MCF 10A (cell line): Measurements from ENCODE around the gene TTLL6. TPM values are rescaled to one million over a fixed set of nuclear protein-coding genes. Genes with fewer than 3 reads are reported as not detected.

Experiments used
- BruUV-seq: library from RNA; stranded (reverse); fragments of 400-500 nt; replicated peaks from 2 replicates; lab custom pipeline; 2021; lab: Mats Ljungman, UMichigan
- CTCF ChIA-PET: fragments of 300-600 bp; sonication (Branson Sonifier 250); formaldehyde crosslinking; extraction: SDS; loops from one replicate; lab custom pipeline; 2021; ENCODE audit warnings: antibody characterized with exemption, inconsistent platforms; lab: Yijun Ruan, JAX
- POLR2A ChIA-PET: fragments of 300-600, 350-650 bp; sonication (Branson Sonifier 250); formaldehyde crosslinking; extraction: SDS; loops from one replicate; lab custom pipeline; 2020; ENCODE audit warnings: antibody characterized with exemption, inconsistent platforms; lab: Yijun Ruan, JAX
- DNase-seq: peaks from one replicate; pipeline ENCODE4 v3.0.0-alpha.2; 2018; ENCODE audit not compliant: unreplicated experiment
- H3K27ac Mint-ChIP-seq: one replicate; pipeline ENCODE4 v1.8.0; 2022; ENCODE audit warnings: mild to moderate bottlenecking, low read depth, mixed read lengths; ENCODE audit not compliant: unreplicated experiment
- H3K27me3 Mint-ChIP-seq: one replicate; pipeline ENCODE4 v1.8.0; 2022; ENCODE audit warnings: mixed read lengths; ENCODE audit not compliant: insufficient read depth, unreplicated experiment
- H3K36me3 Mint-ChIP-seq: one replicate; pipeline ENCODE4 v1.8.0; 2022; ENCODE audit warnings: mild to moderate bottlenecking, moderate library complexity, mixed read lengths; ENCODE audit not compliant: insufficient read depth, unreplicated experiment
- H3K4me1 Mint-ChIP-seq: one replicate; pipeline ENCODE4 v1.8.0; 2022; ENCODE audit warnings: mixed read lengths; ENCODE audit not compliant: insufficient read depth, unreplicated experiment
- H3K4me3 Mint-ChIP-seq: one replicate; pipeline ENCODE4 v1.8.0; 2022; ENCODE audit warnings: mild to moderate bottlenecking, moderate library complexity, mixed read lengths; ENCODE audit not compliant: unreplicated experiment
- H3K9me3 Mint-ChIP-seq: one replicate; pipeline ENCODE4 v1.8.0; 2022; ENCODE audit warnings: mixed read lengths; ENCODE audit not compliant: unreplicated experiment
- CTCF ChIP-seq: fragments of 200-600 bp; IDR thresholded peaks from one replicate; pipeline ENCODE4 v1.8.0; 2022; ENCODE audit warnings: antibody characterized with exemption, mild to moderate bottlenecking; ENCODE audit not compliant: unreplicated experiment
- intact Hi-C: fragments of 100-400 bp; cut with micrococcal nuclease; formaldehyde crosslinking; loops from 2 replicates; pipeline ENCODE4 v1.14.1; 2022
- total RNA-seq: library from RNA; stranded (reverse); gene quantifications from 2 replicates; pipeline ENCODE4 v1.2.3, GENCODE V29; 2022

TTLL6 gene
- total RNA-seq, 1 experiment from 2014 or later, result not detected

GRCh38 chr17:48835971-48836370, 18.9 kb upstream of the TTLL6 start:
- Mint-ChIP-seq H3K9me3 (no peaks in the 10 kb centered on the region), H3K27ac (no peak overlapping the region), H3K36me3 (peaks cover 25% of the 10 kb centered on the region), H3K4me3 (no peak overlapping the region), H3K27me3 (no peaks in the 10 kb centered on the region), H3K4me1 (peaks cover 14% of the 10 kb centered on the region)
- CTCF ChIA-PET, result interaction anchor here (1.3 to 2.0 kb wide), 4 partner anchors 9 to 48 kb away, joined by 3 to 6 read pairs (median 4); no protein-coding TSS in a partner anchor
- intact Hi-C loops, result no loop called here
- no TSS peak for BruUV-seq
- no peak for TF ChIP-seq CTCF
- no peak for DNase-seq
- POLR2A ChIA-PET, result interaction anchor here (0.5 kb wide), 1 partner anchor 14 kb away, joined by 3 read pairs; no protein-coding TSS in a partner anchor

- TF ChIP-seq CTCF, result no peak
- H3K27me3 Mint-ChIP-seq, result no peaks in the 10 kb centered on the region
- no peak overlapping the region for H3K4me3 Mint-ChIP-seq
- peaks cover 6% of the 10 kb centered on the region for H3K4me1 Mint-ChIP-seq
- intact Hi-C loops, result no loop called here
- CTCF ChIA-PET, result interaction anchor here (0.6 to 2.0 kb wide), 5 partner anchors 21 to 777 kb away, joined by 3 to 6 read pairs (median 4); no protein-coding TSS in a partner anchor
- H3K9me3 Mint-ChIP-seq, result no peaks in the 10 kb centered on the region
- no peak for DNase-seq
- BruUV-seq, result no TSS peak
- peaks cover 20% of the 10 kb centered on the region for H3K36me3 Mint-ChIP-seq
- no peak overlapping the region for H3K27ac Mint-ChIP-seq
- POLR2A ChIA-PET, result interaction anchor here (1.5 kb wide), 1 partner anchor 28 kb away, joined by 3 read pairs; no protein-coding TSS in a partner anchor
Observed at GRCh38 chr17:48834973-48835372, 17.9 kb upstream of the TTLL6 start.

- Mint-ChIP-seq H3K4me3 (peak overlapping the region; percentile 94), H3K4me1 (no peaks in the 10 kb centered on the region), H3K9me3 (no peaks in the 10 kb centered on the region), H3K27ac (peak overlapping the region; percentile 96), H3K27me3 (no peaks in the 10 kb centered on the region), H3K36me3 (peaks cover 6% of the 10 kb centered on the region)
- TF ChIP-seq CTCF, result no peak
- ChIA-PET CTCF (interaction anchor here (0.7 to 1.7 kb wide), 6 partner anchors 26 to 199 kb away, joined by 3 to 6 read pairs (median 4); no protein-coding TSS in a partner anchor), POLR2A (interaction anchor here (0.7 to 2.5 kb wide), 10 partner anchors 9 to 52 kb away, joined by 3 to 14 read pairs (median 4); partner anchors contain the start of gene TTLL6)
- DNase-seq, result no peak
- intact Hi-C loops, result no loop called here
- TSS peak; percentile 50 for BruUV-seq
Observed at GRCh38 chr17:48831549-48831883, 14.5 kb upstream of the TTLL6 start.

GRCh38 chr17:48830840-48831548, 14.0 kb upstream of the TTLL6 start, which contains the start of gene CALCOCO2:
Gene CALCOCO2 (plus strand): TSS chr17:48831035. CDS start chr17:48841708, 10,673 bp downstream.
- intact Hi-C loops, result no loop called here
- BruUV-seq, result no TSS peak
- no peak for TF ChIP-seq CTCF
- peak; percentile 95 for DNase-seq
- CTCF ChIA-PET, result interaction anchor here (0.6 to 1.7 kb wide), 7 partner anchors 17 to 200 kb away, joined by 3 to 6 read pairs (median 4); no protein-coding TSS in a partner anchor
- Mint-ChIP-seq H3K4me1 (no peaks in the 10 kb centered on the region), H3K4me3 (peak within 1 kb of the TSS; percentile 94), H3K27me3 (no peaks in the 10 kb centered on the region), H3K36me3 (peaks cover 6% of the 10 kb centered on the region), H3K9me3 (no peaks in the 10 kb centered on the region), H3K27ac (peak within 1 kb of the TSS; percentile 96)
- POLR2A ChIA-PET, result interaction anchor here (0.7 to 2.5 kb wide), 11 partner anchors 8 to 53 kb away, joined by 3 to 14 read pairs (median 4); partner anchors contain the start of gene TTLL6
